Stimulated activated effector memory CD8-positive, alpha-beta T cell treated with anti-CD3 and anti-CD28 coated beads, Interleukin-12 subunit alpha, Interleukin-12 subunit beta, amount 100 ng/mL, for 72 hours (primary cell): ENCODE measurements around the gene NOP58.
"Not testable (repeated sequence)": the region's sequence is repeated elsewhere in the genome, so short reads cannot be mapped to it uniquely, and the experiment has no call there.

Experiments
- ATAC-seq: fragments of 150-1000 bp; cut with Tn5 transposase; 2 replicates; pipeline ENCODE4 v1.10.0; 2021
- DNase-seq, 2 donors: peaks; one replicate each; pipeline ENCODE4 v3.0.0; 2021 to 2022; ENCODE audit warnings: low spot score in 2 of 2
- H3K27ac Mint-ChIP-seq: one replicate; pipeline ENCODE4 v1.8.0; 2022; ENCODE audit warnings: mild to moderate bottlenecking, mixed read lengths
- H3K36me3 Mint-ChIP-seq: one replicate; pipeline ENCODE4 v1.8.0; 2022; ENCODE audit warnings: mild to moderate bottlenecking, mixed read lengths
- H3K4me1 Mint-ChIP-seq: one replicate; pipeline ENCODE4 v1.8.0; 2022; ENCODE audit warnings: mixed read lengths
- H3K4me3 Mint-ChIP-seq: one replicate; pipeline ENCODE4 v1.8.0; 2022; ENCODE audit warnings: mild to moderate bottlenecking, mixed read lengths
- H3K9me3 Mint-ChIP-seq: one replicate; pipeline ENCODE4 v1.8.0; 2022; ENCODE audit warnings: mixed read lengths

Gene NOP58

GRCh38 chr2:202286595-202286994 lies 21.0 kb downstream of the NOP58 start:
- no peak for DNase-seq
- Mint-ChIP-seq H3K4me3 (no peak overlapping the region), H3K4me1 (peaks cover 1% of the 10 kb centered on the region), H3K27ac (no peak overlapping the region), H3K9me3 (no peaks in the 10 kb centered on the region), H3K36me3 (no peaks in the 10 kb centered on the region)
- no peak for ATAC-seq

- DNase-seq, result no peak
- Mint-ChIP-seq H3K4me3 (no peak overlapping the region), H3K27ac (no peak overlapping the region), H3K9me3 (no peaks in the 10 kb centered on the region), H3K36me3 (no peaks in the 10 kb centered on the region), H3K4me1 (peaks cover under 1% of the 10 kb centered on the region)
- ATAC-seq, result no peak
These were observed 24.0 kb downstream of the NOP58 start for GRCh38 chr2:202289394-202290204.

- no peak for ATAC-seq
- no peak for DNase-seq
- Mint-ChIP-seq H3K9me3 (no peaks in the 10 kb centered on the region), H3K4me3 (no peak overlapping the region), H3K36me3 (no peaks in the 10 kb centered on the region), H3K27ac (no peak overlapping the region), H3K4me1 (peaks cover 6% of the 10 kb centered on the region)
These were observed 24.8 kb downstream of the NOP58 start for GRCh38 chr2:202290316-202290715.

GRCh38 chr2:202290970-202291369 lies 25.4 kb downstream of the NOP58 start:
- Mint-ChIP-seq H3K4me1 (peaks cover 6% of the 10 kb centered on the region), H3K36me3 (no peaks in the 10 kb centered on the region), H3K4me3 (no peak overlapping the region), H3K27ac (peak overlapping the region; percentile 40), H3K9me3 (no peaks in the 10 kb centered on the region)
- ATAC-seq (no peak), DNase-seq (no peak)

- H3K4me1 Mint-ChIP-seq, result peaks cover 11% of the 10 kb centered on the region
- no peaks in the 10 kb centered on the region for H3K36me3 Mint-ChIP-seq
- no peaks in the 10 kb centered on the region for H3K9me3 Mint-ChIP-seq
- H3K4me3 Mint-ChIP-seq, result no peak overlapping the region
- H3K27ac Mint-ChIP-seq, result peak overlapping the region; percentile 11
- no peak for DNase-seq
- ATAC-seq, result peak; percentile 86
These were observed 34.1 kb downstream of the NOP58 start for GRCh38 chr2:202299712-202300111.

- H3K4me3 Mint-ChIP-seq, result no peak overlapping the region
- H3K4me1 Mint-ChIP-seq, result peaks cover 5% of the 10 kb centered on the region
- ATAC-seq (no peak), DNase-seq (no peak)
- H3K27ac Mint-ChIP-seq, result no peak overlapping the region
- H3K9me3 Mint-ChIP-seq, result no peaks in the 10 kb centered on the region
- H3K36me3 Mint-ChIP-seq, result peaks cover 12% of the 10 kb centered on the region
These were observed 40.5 kb downstream of the NOP58 start for GRCh38 chr2:202306034-202306433.

GRCh38 chr2:202307690-202308089 lies 42.1 kb downstream of the NOP58 start:
- peaks cover 5% of the 10 kb centered on the region for H3K4me1 Mint-ChIP-seq
- peaks cover 22% of the 10 kb centered on the region for H3K36me3 Mint-ChIP-seq
- no peaks in the 10 kb centered on the region for H3K9me3 Mint-ChIP-seq
- H3K4me3 Mint-ChIP-seq, result no peak overlapping the region
- DNase-seq (no peak), ATAC-seq (no peak)
- H3K27ac Mint-ChIP-seq, result no peak overlapping the region

- Mint-ChIP-seq H3K9me3 (no peaks in the 10 kb centered on the region), H3K36me3 (peaks cover 36% of the 10 kb centered on the region), H3K4me1 (no peaks in the 10 kb centered on the region), H3K4me3 (no peak overlapping the region), H3K27ac (peak overlapping the region; percentile 29)
- ATAC-seq, result no peak
- no peak for DNase-seq
These were observed 46.3 kb downstream of the NOP58 start for GRCh38 chr2:202311823-202312388.

- no peaks in the 10 kb centered on the region for H3K9me3 Mint-ChIP-seq
- DNase-seq (no peak), ATAC-seq (no peak)
- peaks cover 40% of the 10 kb centered on the region for H3K36me3 Mint-ChIP-seq
- no peak overlapping the region for H3K4me3 Mint-ChIP-seq
- H3K4me1 Mint-ChIP-seq, result no peaks in the 10 kb centered on the region
- no peak overlapping the region for H3K27ac Mint-ChIP-seq
These were observed 48.6 kb downstream of the NOP58 start for GRCh38 chr2:202314116-202314515.

- no peaks in the 10 kb centered on the region for H3K4me1 Mint-ChIP-seq
- H3K27ac Mint-ChIP-seq, result no peak overlapping the region
- DNase-seq (no peak), ATAC-seq (no peak)
- peaks cover 18% of the 10 kb centered on the region for H3K36me3 Mint-ChIP-seq
- H3K9me3 Mint-ChIP-seq, result no peaks in the 10 kb centered on the region
- H3K4me3 Mint-ChIP-seq, result no peak overlapping the region
These were observed 51.7 kb downstream of the NOP58 start for GRCh38 chr2:202317080-202317857.

- ATAC-seq, H3K27ac Mint-ChIP-seq, H3K9me3 Mint-ChIP-seq, DNase-seq, H3K4me3 Mint-ChIP-seq, H3K4me1 Mint-ChIP-seq: not testable (repeated sequence)
- H3K36me3 Mint-ChIP-seq, result peaks cover 15% of the 10 kb centered on the region
These were observed 54.8 kb downstream of the NOP58 start for GRCh38 chr2:202320362-202320761.

- Mint-ChIP-seq H3K36me3 (peaks cover 15% of the 10 kb centered on the region), H3K27ac (no peak overlapping the region), H3K4me3 (no peak overlapping the region), H3K4me1 (no peaks in the 10 kb centered on the region), H3K9me3 (no peaks in the 10 kb centered on the region)
- no peak for ATAC-seq
- no peak for DNase-seq
These were observed 56.9 kb downstream of the NOP58 start for GRCh38 chr2:202322435-202322834.

- no peak for ATAC-seq
- no peaks in the 10 kb centered on the region for H3K4me1 Mint-ChIP-seq
- no peak overlapping the region for H3K4me3 Mint-ChIP-seq
- no peaks in the 10 kb centered on the region for H3K9me3 Mint-ChIP-seq
- DNase-seq, result no peak
- H3K36me3 Mint-ChIP-seq, result peaks cover 11% of the 10 kb centered on the region
- no peak overlapping the region for H3K27ac Mint-ChIP-seq
These were observed 62.3 kb downstream of the NOP58 start for GRCh38 chr2:202327858-202328257.

GRCh38 chr2:202335791-202336467 lies 70.4 kb downstream of the NOP58 start:
- Mint-ChIP-seq H3K4me3 (no peak overlapping the region), H3K4me1 (no peaks in the 10 kb centered on the region), H3K27ac (no peak overlapping the region), H3K36me3 (no peaks in the 10 kb centered on the region), H3K9me3 (no peaks in the 10 kb centered on the region)
- no peak for DNase-seq
- no peak for ATAC-seq

- no peaks in the 10 kb centered on the region for H3K9me3 Mint-ChIP-seq
- H3K27ac Mint-ChIP-seq, result no peak overlapping the region
- H3K4me3 Mint-ChIP-seq, result no peak overlapping the region
- no peak for DNase-seq
- H3K36me3 Mint-ChIP-seq, result no peaks in the 10 kb centered on the region
- H3K4me1 Mint-ChIP-seq, result no peaks in the 10 kb centered on the region
- no peak for ATAC-seq
These were observed 71.6 kb downstream of the NOP58 start for GRCh38 chr2:202337151-202337550.
